HG03108 (cell line): ENCODE measurements around the gene ADAM23.

Source experiments
- ATAC-seq: cut with Tn5 transposase; IDR thresholded peaks from one replicate; pipeline ENCODE4 v1.9.1; 2021; ENCODE audit warnings: moderate library complexity; ENCODE audit not compliant: unreplicated experiment

The ADAM23 gene

GRCh38 chr2:206494061-206494460, 50.7 kb downstream of the ADAM23 start:
- no peak for ATAC-seq

GRCh38 chr2:206502729-206503128, 59.4 kb downstream of the ADAM23 start:
- no peak for ATAC-seq

- ATAC-seq = no peak
These were observed 68.0 kb downstream of the ADAM23 start for GRCh38 chr2:206511283-206511682.

GRCh38 chr2:206512999-206513398, 69.7 kb downstream of the ADAM23 start:
- no peak for ATAC-seq

GRCh38 chr2:206515580-206515979, 72.2 kb downstream of the ADAM23 start:
- ATAC-seq = no peak

GRCh38 chr2:206518997-206519396, 75.7 kb downstream of the ADAM23 start:
- ATAC-seq = no peak

GRCh38 chr2:206520450-206520849, 77.1 kb downstream of the ADAM23 start:
- no peak for ATAC-seq

GRCh38 chr2:206521115-206521514, 77.8 kb downstream of the ADAM23 start:
- ATAC-seq = no peak

- no peak for ATAC-seq
These were observed 78.3 kb downstream of the ADAM23 start for GRCh38 chr2:206521612-206522011.

- no peak for ATAC-seq
These were observed 83.1 kb downstream of the ADAM23 start for GRCh38 chr2:206526416-206526815.

GRCh38 chr2:206527153-206527552, 83.8 kb downstream of the ADAM23 start:
- no peak for ATAC-seq

GRCh38 chr2:206530727-206531126, 87.4 kb downstream of the ADAM23 start:
- ATAC-seq = no peak

GRCh38 chr2:206531996-206532543, 88.7 kb downstream of the ADAM23 start:
- ATAC-seq = no peak

GRCh38 chr2:206533977-206534376, 90.6 kb downstream of the ADAM23 start:
- ATAC-seq = no peak

- no peak for ATAC-seq
These were observed 92.1 kb downstream of the ADAM23 start for GRCh38 chr2:206535260-206535986.

- no peak for ATAC-seq
These were observed 97.4 kb downstream of the ADAM23 start for GRCh38 chr2:206540757-206541156.

GRCh38 chr2:206543073-206543472, 99.7 kb downstream of the ADAM23 start:
- ATAC-seq = no peak

- ATAC-seq = no peak
These were observed 105.1 kb downstream of the ADAM23 start for GRCh38 chr2:206548383-206548782.

GRCh38 chr2:206555721-206556120, 112.4 kb downstream of the ADAM23 start:
- ATAC-seq = no peak

- ATAC-seq = peak; percentile 47
These were observed 113.1 kb downstream of the ADAM23 start for GRCh38 chr2:206556357-206556949.

GRCh38 chr2:206557321-206557720, 114.0 kb downstream of the ADAM23 start:
- no peak for ATAC-seq

GRCh38 chr2:206558492-206558891, 115.2 kb downstream of the ADAM23 start:
- no peak for ATAC-seq
